H1 (cell line): ENCODE measurements around the gene KLKB1. TPM values are rescaled to one million over a fixed set of nuclear protein-coding genes. Genes with fewer than 3 reads are reported as not detected.

Experiments used
- CEBPB ChIP-seq: IDR thresholded peaks from 2 replicates; pipeline ENCODE4 v1.6.1; 2012; ENCODE audit warnings: low read depth, low read length
- GABPA ChIP-seq: IDR thresholded peaks from 2 replicates; pipeline ENCODE4 v1.6.1; 2011; ENCODE audit warnings: mild to moderate bottlenecking, low read length, moderate library complexity, borderline replicate concordance; ENCODE audit not compliant: insufficient read depth
- HDAC6 ChIP-seq: IDR thresholded peaks from one replicate; pipeline ENCODE4 v1.7.1; 2012; ENCODE audit warnings: low read depth, mild to moderate bottlenecking, inconsistent platforms, low read length, moderate library complexity
- KDM1A ChIP-seq: fragments of 200-600, 300-600 bp; sonication (generic); IDR thresholded peaks from 2 replicates; pipeline ENCODE4 v1.7.1; 2016; ENCODE audit warnings: mild to moderate bottlenecking, low read length, borderline replicate concordance
- SP1 ChIP-seq: IDR thresholded peaks from 2 replicates; pipeline ENCODE4 v1.6.1; 2011; ENCODE audit warnings: low read depth, low read length
- TAF1 ChIP-seq: IDR thresholded peaks from 2 replicates; pipeline ENCODE4 v1.6.1; 2011; ENCODE audit warnings: mild to moderate bottlenecking, low read depth, low read length
- TCF12 ChIP-seq: IDR thresholded peaks from 2 replicates; pipeline ENCODE4 v1.6.1; 2011; ENCODE audit warnings: low read depth, mild to moderate bottlenecking, low read length
- ZNF274 ChIP-seq: IDR thresholded peaks from 2 replicates; pipeline ENCODE4 v1.7.0; 2012; ENCODE audit warnings: low read length, borderline replicate concordance; ENCODE audit errors: extremely low read depth
- polyA plus RNA-seq, 7 experiments: library from polyadenylated mRNA; depleted of rRNA in 3 of 7; stranded (reverse) in 5 of 7; unstranded in 2 of 7; fragments of >200 nt in 5 of 7; fragments of 200-250 nt in 2 of 7; gene quantifications; 1 replicate in 5 of 7; 2 replicates in 1 of 7; 4 replicates in 1 of 7; pipeline versions ENCODE4 v1.2.1 to v1.2.3, GENCODE V29; 2011 to 2013; ENCODE audit warnings: missing spikeins in 2 of 7, mixed read lengths in 2 of 7
- total RNA-seq: library from RNA; stranded (reverse); fragmentation: NEBNext Ultra II Directional; extraction: Animal tissue kit (Norgen Biotek cat#: 25700); gene quantifications from 2 replicates; pipeline ENCODE4 v1.2.1, GENCODE V29; 2021
- TF ChIP-seq, protein P1 (sequence below): fragments of 300-600 bp; sonication (generic); IDR thresholded peaks from 2 replicates; pipeline ENCODE4 v1.7.1; 2012; ENCODE audit warnings: low read length, moderate library complexity, mild to moderate bottlenecking, inconsistent platforms; ENCODE audit not compliant: insufficient replicate concordance
- TF ChIP-seq, protein P2 (sequence below): IDR thresholded peaks from 2 replicates; pipeline ENCODE4 v1.6.1; 2012; ENCODE audit warnings: low read length, inconsistent platforms

KLKB1 gene
- total and polyA plus RNA-seq, 2 of the 8 experiments (the other 6 are each of a cell fraction or from before 2014, with no cell fraction given) = 12.0 to 20.9 TPM

DNA sequence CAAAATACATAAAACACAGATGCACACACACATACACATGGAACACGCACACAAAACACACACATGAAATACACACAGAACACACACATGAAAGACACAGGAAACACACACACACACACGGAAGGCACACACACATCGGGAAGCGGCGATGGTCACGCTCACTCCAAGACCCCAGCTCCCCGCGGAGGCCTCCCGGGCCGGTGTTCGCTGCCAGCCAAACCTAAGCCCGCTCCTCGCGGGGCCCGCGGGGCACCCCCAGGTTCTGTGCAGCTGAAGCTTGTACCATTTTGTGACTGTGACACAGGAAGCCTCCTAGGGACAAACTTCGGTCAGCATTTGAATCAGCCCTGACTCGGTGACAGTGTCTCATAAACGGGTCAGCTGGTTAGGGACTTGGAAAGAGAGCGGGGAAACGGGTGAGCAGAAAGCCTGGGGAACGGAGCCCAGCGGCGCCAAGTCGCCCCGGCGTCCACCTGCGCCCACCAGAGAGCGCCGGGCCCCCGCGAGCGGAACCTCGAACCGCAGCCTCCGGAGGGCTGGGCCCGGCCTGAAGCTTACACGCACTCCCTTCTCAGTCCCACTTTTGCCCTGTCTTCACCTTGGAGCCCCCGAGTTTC is 70.8 kb downstream of the KLKB1 start (continued):
- TF ChIP-seq, protein P1, sequence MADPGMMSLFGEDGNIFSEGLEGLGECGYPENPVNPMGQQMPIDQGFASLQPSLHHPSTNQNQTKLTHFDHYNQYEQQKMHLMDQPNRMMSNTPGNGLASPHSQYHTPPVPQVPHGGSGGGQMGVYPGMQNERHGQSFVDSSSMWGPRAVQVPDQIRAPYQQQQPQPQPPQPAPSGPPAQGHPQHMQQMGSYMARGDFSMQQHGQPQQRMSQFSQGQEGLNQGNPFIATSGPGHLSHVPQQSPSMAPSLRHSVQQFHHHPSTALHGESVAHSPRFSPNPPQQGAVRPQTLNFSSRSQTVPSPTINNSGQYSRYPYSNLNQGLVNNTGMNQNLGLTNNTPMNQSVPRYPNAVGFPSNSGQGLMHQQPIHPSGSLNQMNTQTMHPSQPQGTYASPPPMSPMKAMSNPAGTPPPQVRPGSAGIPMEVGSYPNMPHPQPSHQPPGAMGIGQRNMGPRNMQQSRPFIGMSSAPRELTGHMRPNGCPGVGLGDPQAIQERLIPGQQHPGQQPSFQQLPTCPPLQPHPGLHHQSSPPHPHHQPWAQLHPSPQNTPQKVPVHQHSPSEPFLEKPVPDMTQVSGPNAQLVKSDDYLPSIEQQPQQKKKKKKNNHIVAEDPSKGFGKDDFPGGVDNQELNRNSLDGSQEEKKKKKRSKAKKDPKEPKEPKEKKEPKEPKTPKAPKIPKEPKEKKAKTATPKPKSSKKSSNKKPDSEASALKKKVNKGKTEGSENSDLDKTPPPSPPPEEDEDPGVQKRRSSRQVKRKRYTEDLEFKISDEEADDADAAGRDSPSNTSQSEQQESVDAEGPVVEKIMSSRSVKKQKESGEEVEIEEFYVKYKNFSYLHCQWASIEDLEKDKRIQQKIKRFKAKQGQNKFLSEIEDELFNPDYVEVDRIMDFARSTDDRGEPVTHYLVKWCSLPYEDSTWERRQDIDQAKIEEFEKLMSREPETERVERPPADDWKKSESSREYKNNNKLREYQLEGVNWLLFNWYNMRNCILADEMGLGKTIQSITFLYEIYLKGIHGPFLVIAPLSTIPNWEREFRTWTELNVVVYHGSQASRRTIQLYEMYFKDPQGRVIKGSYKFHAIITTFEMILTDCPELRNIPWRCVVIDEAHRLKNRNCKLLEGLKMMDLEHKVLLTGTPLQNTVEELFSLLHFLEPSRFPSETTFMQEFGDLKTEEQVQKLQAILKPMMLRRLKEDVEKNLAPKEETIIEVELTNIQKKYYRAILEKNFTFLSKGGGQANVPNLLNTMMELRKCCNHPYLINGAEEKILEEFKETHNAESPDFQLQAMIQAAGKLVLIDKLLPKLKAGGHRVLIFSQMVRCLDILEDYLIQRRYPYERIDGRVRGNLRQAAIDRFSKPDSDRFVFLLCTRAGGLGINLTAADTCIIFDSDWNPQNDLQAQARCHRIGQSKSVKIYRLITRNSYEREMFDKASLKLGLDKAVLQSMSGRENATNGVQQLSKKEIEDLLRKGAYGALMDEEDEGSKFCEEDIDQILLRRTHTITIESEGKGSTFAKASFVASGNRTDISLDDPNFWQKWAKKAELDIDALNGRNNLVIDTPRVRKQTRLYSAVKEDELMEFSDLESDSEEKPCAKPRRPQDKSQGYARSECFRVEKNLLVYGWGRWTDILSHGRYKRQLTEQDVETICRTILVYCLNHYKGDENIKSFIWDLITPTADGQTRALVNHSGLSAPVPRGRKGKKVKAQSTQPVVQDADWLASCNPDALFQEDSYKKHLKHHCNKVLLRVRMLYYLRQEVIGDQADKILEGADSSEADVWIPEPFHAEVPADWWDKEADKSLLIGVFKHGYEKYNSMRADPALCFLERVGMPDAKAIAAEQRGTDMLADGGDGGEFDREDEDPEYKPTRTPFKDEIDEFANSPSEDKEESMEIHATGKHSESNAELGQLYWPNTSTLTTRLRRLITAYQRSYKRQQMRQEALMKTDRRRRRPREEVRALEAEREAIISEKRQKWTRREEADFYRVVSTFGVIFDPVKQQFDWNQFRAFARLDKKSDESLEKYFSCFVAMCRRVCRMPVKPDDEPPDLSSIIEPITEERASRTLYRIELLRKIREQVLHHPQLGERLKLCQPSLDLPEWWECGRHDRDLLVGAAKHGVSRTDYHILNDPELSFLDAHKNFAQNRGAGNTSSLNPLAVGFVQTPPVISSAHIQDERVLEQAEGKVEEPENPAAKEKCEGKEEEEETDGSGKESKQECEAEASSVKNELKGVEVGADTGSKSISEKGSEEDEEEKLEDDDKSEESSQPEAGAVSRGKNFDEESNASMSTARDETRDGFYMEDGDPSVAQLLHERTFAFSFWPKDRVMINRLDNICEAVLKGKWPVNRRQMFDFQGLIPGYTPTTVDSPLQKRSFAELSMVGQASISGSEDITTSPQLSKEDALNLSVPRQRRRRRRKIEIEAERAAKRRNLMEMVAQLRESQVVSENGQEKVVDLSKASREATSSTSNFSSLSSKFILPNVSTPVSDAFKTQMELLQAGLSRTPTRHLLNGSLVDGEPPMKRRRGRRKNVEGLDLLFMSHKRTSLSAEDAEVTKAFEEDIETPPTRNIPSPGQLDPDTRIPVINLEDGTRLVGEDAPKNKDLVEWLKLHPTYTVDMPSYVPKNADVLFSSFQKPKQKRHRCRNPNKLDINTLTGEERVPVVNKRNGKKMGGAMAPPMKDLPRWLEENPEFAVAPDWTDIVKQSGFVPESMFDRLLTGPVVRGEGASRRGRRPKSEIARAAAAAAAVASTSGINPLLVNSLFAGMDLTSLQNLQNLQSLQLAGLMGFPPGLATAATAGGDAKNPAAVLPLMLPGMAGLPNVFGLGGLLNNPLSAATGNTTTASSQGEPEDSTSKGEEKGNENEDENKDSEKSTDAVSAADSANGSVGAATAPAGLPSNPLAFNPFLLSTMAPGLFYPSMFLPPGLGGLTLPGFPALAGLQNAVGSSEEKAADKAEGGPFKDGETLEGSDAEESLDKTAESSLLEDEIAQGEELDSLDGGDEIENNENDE = no peak
- TF ChIP-seq GABPA = no peak
- TF ChIP-seq CEBPB = no peak
- TF ChIP-seq, protein P2, sequence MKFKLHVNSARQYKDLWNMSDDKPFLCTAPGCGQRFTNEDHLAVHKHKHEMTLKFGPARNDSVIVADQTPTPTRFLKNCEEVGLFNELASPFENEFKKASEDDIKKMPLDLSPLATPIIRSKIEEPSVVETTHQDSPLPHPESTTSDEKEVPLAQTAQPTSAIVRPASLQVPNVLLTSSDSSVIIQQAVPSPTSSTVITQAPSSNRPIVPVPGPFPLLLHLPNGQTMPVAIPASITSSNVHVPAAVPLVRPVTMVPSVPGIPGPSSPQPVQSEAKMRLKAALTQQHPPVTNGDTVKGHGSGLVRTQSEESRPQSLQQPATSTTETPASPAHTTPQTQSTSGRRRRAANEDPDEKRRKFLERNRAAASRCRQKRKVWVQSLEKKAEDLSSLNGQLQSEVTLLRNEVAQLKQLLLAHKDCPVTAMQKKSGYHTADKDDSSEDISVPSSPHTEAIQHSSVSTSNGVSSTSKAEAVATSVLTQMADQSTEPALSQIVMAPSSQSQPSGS = no peak
- TF ChIP-seq TCF12 = no peak
- no peak for TF ChIP-seq ZNF274
- TF ChIP-seq TAF1 = no peak
- no peak for TF ChIP-seq KDM1A
- TF ChIP-seq SP1 = no peak
- no peak for TF ChIP-seq HDAC6
